Nephron progenitor cell (in vitro differentiated cells): ENCODE data around the gene EHHADH.
A peak's percentile ranks its signal among the peaks of the same experiment; 100 is the strongest.

ENCODE experiments used
- DNase-seq: peaks from one replicate; pipeline ENCODE4 v3.0.0; 2021
- H3K27ac Mint-ChIP-seq: 2 replicates; pipeline ENCODE4 v1.8.0; 2021; ENCODE audit warnings: mild to moderate bottlenecking, moderate library complexity, mixed read lengths
- H3K27me3 Mint-ChIP-seq: 2 replicates; pipeline ENCODE4 v1.8.0; 2021; ENCODE audit warnings: mild to moderate bottlenecking, low read depth, mixed read lengths; ENCODE audit not compliant: poor library complexity
- H3K36me3 Mint-ChIP-seq: 2 replicates; pipeline ENCODE4 v1.8.0; 2021; ENCODE audit warnings: low read depth, mixed read lengths
- H3K4me1 Mint-ChIP-seq: 2 replicates; pipeline ENCODE4 v1.8.0; 2021; ENCODE audit warnings: mixed read lengths
- H3K4me3 Mint-ChIP-seq: 2 replicates; pipeline ENCODE4 v1.8.0; 2021; ENCODE audit warnings: mild to moderate bottlenecking, moderate library complexity, mixed read lengths
- H3K9me3 Mint-ChIP-seq: 2 replicates; pipeline ENCODE4 v1.8.0; 2021; ENCODE audit warnings: mild to moderate bottlenecking, moderate library complexity, mixed read lengths
- CTCF ChIP-seq: fragments of 200-600 bp; sonication (generic); IDR thresholded peaks from 2 replicates; pipeline ENCODE4 v1.5.0; 2021; ENCODE audit warnings: antibody characterized with exemption

Gene EHHADH

GRCh38 chr3:185195652-185196051 lies 58.2 kb downstream of the EHHADH start:
- no peaks in the 10 kb centered on the region for H3K4me1 Mint-ChIP-seq
- TF ChIP-seq CTCF: no peak
- peaks cover 7% of the 10 kb centered on the region for H3K27me3 Mint-ChIP-seq
- no peak overlapping the region for H3K4me3 Mint-ChIP-seq
- no peak for DNase-seq
- H3K27ac Mint-ChIP-seq: no peak overlapping the region
- H3K36me3 Mint-ChIP-seq: peaks cover 1% of the 10 kb centered on the region
- peaks cover 17% of the 10 kb centered on the region for H3K9me3 Mint-ChIP-seq

- no peaks in the 10 kb centered on the region for H3K4me1 Mint-ChIP-seq
- no peak overlapping the region for H3K27ac Mint-ChIP-seq
- no peak for DNase-seq
- TF ChIP-seq CTCF: no peak
- no peaks in the 10 kb centered on the region for H3K36me3 Mint-ChIP-seq
- peaks cover 5% of the 10 kb centered on the region for H3K27me3 Mint-ChIP-seq
- H3K9me3 Mint-ChIP-seq: peaks cover 5% of the 10 kb centered on the region
- no peak overlapping the region for H3K4me3 Mint-ChIP-seq
These were observed 65.0 kb downstream of the EHHADH start for GRCh38 chr3:185188816-185189215.

GRCh38 chr3:185187391-185187790 lies 66.5 kb downstream of the EHHADH start:
- DNase-seq: no peak
- H3K27ac Mint-ChIP-seq: no peak overlapping the region
- H3K9me3 Mint-ChIP-seq: peaks cover under 1% of the 10 kb centered on the region
- H3K4me1 Mint-ChIP-seq: no peaks in the 10 kb centered on the region
- no peak for TF ChIP-seq CTCF
- no peak overlapping the region for H3K4me3 Mint-ChIP-seq
- no peaks in the 10 kb centered on the region for H3K36me3 Mint-ChIP-seq
- H3K27me3 Mint-ChIP-seq: peaks cover 5% of the 10 kb centered on the region

GRCh38 chr3:185176750-185177359 lies 77.0 kb downstream of the EHHADH start:
- no peak overlapping the region for H3K27ac Mint-ChIP-seq
- no peaks in the 10 kb centered on the region for H3K36me3 Mint-ChIP-seq
- DNase-seq: peak; percentile 57
- TF ChIP-seq CTCF: peak; percentile 64
- H3K9me3 Mint-ChIP-seq: no peaks in the 10 kb centered on the region
- peaks cover 38% of the 10 kb centered on the region for H3K4me1 Mint-ChIP-seq
- no peak overlapping the region for H3K4me3 Mint-ChIP-seq
- peaks cover 3% of the 10 kb centered on the region for H3K27me3 Mint-ChIP-seq

GRCh38 chr3:185175370-185175987 lies 78.4 kb downstream of the EHHADH start:
- H3K36me3 Mint-ChIP-seq: no peaks in the 10 kb centered on the region
- peak overlapping the region; percentile 98 for H3K27ac Mint-ChIP-seq
- TF ChIP-seq CTCF: no peak
- H3K9me3 Mint-ChIP-seq: no peaks in the 10 kb centered on the region
- H3K4me3 Mint-ChIP-seq: peak overlapping the region; percentile 33
- H3K27me3 Mint-ChIP-seq: peaks cover 4% of the 10 kb centered on the region
- DNase-seq: peak; percentile 49
- H3K4me1 Mint-ChIP-seq: peaks cover 46% of the 10 kb centered on the region
